Transverse colon (tissue), 4 donors: ENCODE results near the gene JDP2.

Experiments
- EP300 ChIP-seq: sonication (generic); formaldehyde crosslinking; IDR thresholded peaks from one replicate; pipeline ENCODE4 v1.6.1; 2017; ENCODE audit warnings: antibody characterized with exemption, low read depth
- POLR2A ChIP-seq: fragments of 450-650 bp; IDR thresholded peaks from one replicate; pipeline ENCODE4 v1.6.1; 2016; ENCODE audit warnings: antibody characterized with exemption, mild to moderate bottlenecking, moderate library complexity
- POLR2AphosphoS5 ChIP-seq, 3 donors: sonication (generic); formaldehyde crosslinking; IDR thresholded peaks; one replicate each; pipeline ENCODE4 v1.6.1; 2016; ENCODE audit warnings: antibody characterized with exemption in 3 of 3
- TF ChIP-seq, protein P1 (sequence below), 5 experiments: fragments of 200-600 bp in 3 of 5; fragments of 450-650 bp in 2 of 5; sonication (generic) in 3 of 5; IDR thresholded peaks; 1 replicate in 2 of 5; 2 replicates in 3 of 5; pipeline ENCODE4 v1.5.1; 2016 to 2017; ENCODE audit warnings: antibody characterized with exemption in 5 of 5, inconsistent platforms in 3 of 5, mild to moderate bottlenecking in 2 of 5, moderate library complexity in 1 of 5

DNA sequence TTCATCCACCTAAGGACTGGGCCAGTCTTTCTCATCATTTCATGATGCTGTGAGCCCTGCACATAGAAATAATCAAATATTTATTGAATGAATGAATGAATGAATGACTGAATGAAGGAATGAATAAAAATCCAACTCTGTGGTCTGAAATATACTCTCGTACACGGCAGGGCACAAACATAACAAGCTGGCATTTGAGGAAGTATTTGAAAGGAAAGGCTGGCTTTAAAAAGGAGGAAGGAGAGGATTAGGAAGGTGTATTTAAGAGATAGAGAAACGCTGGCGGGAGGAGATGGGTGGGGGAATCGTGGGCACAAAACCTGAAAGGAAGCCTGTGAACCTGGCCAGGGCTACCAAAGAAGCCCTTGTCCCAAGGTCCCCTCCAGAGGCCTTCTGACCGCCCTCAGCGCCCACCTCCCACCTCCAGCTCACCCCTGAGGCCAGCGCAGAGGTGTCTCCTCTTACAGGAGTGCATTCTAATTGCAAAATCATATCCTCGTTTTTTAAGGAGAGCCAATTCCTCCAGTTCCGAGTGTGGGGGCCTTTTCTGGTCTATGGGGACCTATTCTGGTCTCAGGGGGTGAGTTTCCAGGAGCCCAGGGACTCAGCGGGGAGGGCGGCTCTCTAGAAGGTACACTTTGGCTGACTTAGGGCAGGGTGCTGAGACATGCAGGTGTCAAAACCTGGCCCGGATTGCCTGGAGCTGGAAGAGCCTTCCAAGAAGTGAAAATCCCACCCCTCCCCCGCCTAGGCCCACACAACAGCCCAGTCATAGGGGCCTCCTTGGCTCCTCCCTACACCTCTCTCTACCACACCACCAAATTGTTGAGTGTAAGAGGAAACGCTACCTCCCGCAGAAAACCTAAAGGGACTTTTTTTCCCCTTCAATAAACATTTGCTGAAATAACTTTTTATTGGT is 8.7 kb upstream of the JDP2 start:
- TF ChIP-seq EP300, result no peak
- TF ChIP-seq, protein P1, sequence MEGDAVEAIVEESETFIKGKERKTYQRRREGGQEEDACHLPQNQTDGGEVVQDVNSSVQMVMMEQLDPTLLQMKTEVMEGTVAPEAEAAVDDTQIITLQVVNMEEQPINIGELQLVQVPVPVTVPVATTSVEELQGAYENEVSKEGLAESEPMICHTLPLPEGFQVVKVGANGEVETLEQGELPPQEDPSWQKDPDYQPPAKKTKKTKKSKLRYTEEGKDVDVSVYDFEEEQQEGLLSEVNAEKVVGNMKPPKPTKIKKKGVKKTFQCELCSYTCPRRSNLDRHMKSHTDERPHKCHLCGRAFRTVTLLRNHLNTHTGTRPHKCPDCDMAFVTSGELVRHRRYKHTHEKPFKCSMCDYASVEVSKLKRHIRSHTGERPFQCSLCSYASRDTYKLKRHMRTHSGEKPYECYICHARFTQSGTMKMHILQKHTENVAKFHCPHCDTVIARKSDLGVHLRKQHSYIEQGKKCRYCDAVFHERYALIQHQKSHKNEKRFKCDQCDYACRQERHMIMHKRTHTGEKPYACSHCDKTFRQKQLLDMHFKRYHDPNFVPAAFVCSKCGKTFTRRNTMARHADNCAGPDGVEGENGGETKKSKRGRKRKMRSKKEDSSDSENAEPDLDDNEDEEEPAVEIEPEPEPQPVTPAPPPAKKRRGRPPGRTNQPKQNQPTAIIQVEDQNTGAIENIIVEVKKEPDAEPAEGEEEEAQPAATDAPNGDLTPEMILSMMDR (IDR thresholded peaks at IDR 0.05), result no peak
- TF ChIP-seq POLR2A, result no peak
- TF ChIP-seq POLR2AphosphoS5 (IDR thresholded peaks at IDR 0.05), result no peak
